Measurements from ENCODE around the gene BCAT1.
"Not testable (repeated sequence)": the region's sequence is repeated elsewhere in the genome, so short reads cannot be mapped to it uniquely, and the experiment has no call there.

BCAT1 gene

GRCh38 chr12:24896171-24896570 lies 52.7 kb downstream of the BCAT1 start:
- DNase-seq, result no peak

GRCh38 chr12:24895612-24896011 lies 53.3 kb downstream of the BCAT1 start:
- DNase-seq, result no peak

- DNase-seq, result no peak
These were observed 54.0 kb downstream of the BCAT1 start for GRCh38 chr12:24894879-24895278.

- DNase-seq, result no peak
These were observed 58.7 kb downstream of the BCAT1 start for GRCh38 chr12:24890048-24890803.

DNA sequence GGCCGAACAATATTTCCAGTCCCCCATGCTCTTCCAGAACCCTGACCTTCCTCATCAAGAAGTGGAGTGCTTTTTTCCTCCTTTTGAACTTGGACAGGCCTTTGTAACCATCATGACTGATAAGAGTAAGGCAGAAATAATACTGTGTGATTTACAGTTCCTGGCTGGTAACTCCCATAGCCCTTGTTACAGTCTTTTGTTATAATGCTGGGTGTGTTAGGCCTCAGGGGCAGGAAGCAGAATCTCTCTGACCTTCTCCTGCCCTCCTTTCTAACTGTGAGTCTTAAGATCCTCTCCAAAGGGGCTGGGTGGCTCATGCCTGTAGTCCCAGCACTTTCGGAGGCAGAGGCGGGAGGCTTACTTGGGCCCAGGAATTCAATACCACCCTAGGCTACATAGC lies 59.5 kb downstream of the BCAT1 start:
- DNase-seq, result no peak

DNA sequence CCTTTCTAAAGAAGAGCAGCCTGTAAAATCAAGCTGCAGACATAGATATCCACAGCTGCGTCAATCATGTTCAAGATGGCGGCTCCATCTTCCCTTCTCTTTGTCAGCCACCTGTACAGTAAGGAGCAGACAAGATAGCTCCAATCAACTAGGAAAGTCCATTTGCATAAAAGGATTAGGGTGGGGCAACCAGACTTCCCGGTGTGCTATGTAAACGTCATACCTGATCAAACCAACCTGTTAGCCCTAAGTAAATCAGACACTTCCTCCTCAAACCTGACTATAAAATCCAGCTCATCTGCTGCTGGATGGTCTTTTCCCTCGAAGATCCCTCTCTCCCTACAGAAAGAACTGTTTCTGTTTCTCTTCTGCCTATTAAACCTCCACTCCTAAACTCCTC lies 60.1 kb downstream of the BCAT1 start:
- no peak for DNase-seq

DNA sequence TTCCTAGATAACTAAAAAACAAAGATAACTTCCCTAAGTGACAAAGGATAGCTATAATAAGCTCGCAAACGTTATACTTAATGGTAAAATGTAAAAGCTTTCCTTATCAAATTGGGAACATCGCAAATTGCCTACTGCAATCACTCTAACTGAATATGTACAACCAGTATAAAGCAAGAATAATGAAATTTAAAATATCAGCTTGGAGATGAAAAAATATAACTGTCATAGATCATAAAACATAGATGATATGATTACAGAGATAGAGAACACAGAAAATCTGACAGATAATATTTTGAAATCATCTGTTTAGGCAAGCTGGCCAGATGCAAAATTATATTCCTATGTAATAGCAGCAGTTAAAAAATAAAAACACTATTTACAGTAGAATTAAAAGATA lies 64.0 kb downstream of the BCAT1 start:
- no peak for DNase-seq

GRCh38 chr12:24881724-24882371 lies 67.1 kb downstream of the BCAT1 start:
- DNase-seq, result no peak

DNA sequence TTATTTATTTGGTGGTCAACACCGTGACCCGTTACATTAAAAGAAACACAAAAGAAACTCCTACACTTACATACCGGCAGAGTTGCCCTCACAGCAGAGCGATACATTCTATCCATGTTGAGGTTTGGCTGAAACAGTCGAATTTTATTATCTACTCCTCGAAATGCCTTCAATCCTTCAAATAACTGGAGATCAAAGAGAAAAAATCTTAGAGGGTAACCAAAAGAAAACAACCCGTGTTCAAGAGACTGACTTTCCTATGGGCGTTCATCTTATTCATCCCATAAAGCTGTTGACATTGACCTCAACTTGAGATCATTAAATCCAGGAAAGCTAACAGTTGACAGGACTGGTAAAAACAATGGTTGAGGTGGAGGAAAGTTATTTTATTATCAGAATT lies 67.7 kb downstream of the BCAT1 start:
- no peak for DNase-seq

DNA sequence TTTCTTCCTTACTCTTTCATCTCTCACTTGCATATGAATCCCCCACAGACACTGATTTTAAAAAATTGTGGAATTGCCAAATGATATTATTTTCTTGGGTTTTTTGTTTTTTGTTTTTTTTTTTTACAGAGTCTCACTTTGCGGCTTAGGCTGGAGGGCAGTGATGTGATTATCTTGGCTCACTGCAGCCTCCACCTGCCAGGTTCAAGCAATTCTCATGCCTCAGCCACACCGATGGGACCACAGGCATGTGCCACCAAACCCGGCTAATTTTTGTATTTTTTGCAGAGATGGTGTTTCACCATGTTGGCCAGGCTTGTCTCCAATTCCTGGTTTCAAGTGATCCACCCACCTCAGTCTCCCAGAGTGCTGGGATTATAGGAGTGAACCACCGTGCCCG lies 68.2 kb downstream of the BCAT1 start:
- no peak for DNase-seq

GRCh38 chr12:24879644-24880043 lies 69.3 kb downstream of the BCAT1 start:
- no peak for DNase-seq

GRCh38 chr12:24875014-24875413 lies 73.9 kb downstream of the BCAT1 start:
- no peak for DNase-seq

- DNase-seq, result no peak
These were observed 76.7 kb downstream of the BCAT1 start for GRCh38 chr12:24872211-24872610.

DNA sequence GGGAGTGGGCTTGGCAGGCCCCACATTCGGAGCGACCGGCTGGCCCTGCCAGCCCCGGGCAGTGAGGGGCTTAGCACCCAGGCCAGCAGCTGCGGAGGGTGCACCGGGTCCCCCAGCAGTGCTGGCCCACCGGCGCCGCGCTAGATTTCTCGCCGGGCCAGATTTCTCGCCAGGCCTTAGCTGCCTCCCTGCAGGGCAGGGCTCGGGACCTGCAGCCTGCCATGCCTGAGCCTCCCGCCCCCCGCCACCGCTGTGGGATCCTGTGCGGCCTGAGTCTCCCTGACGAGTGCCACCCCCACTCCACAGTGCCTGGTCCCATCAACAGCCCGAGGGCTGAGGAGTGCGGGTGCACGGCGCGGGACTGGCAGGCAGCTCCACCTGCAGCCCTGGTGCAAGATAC lies 82.8 kb downstream of the BCAT1 start:
- not testable (repeated sequence) for DNase-seq

DNA sequence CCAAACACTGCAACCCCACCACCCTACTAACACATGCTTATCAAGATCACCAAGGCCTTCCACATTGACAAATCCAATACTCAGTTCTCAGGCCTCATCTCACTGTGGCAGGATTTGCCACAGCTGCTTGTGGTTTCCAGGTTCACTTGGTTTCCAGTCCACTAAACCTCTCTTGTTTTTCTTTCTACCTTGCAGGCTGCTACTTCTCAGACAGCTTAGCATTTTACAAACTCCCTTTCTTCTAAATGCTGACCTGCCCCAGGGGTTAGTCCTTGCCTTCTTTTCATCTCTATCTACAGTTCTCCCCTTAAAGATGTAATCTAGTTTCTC lies 84.1 kb downstream of the BCAT1 start:
- DNase-seq, result no peak

- no peak for DNase-seq
These were observed 86.9 kb downstream of the BCAT1 start for GRCh38 chr12:24861766-24862540.

DNA sequence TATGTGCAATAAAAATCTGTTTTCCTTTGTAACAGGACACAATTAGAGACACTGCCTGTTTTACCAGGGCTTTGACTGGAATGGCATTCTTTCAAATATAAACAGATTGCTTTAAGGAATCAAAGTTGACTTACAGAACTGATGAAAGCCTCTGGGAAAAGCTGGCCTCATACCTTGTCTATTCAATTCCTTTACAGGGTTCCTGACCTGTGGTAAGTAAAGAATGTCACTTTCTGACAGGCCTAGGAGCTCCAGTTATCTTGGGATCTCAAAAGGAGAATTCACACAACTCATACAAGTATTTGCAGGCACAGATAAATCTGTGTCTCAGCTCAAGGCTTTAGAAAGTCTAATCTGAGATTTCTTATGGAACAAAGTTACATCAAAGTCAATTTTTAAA lies 88.4 kb downstream of the BCAT1 start:
- no peak for DNase-seq

DNA sequence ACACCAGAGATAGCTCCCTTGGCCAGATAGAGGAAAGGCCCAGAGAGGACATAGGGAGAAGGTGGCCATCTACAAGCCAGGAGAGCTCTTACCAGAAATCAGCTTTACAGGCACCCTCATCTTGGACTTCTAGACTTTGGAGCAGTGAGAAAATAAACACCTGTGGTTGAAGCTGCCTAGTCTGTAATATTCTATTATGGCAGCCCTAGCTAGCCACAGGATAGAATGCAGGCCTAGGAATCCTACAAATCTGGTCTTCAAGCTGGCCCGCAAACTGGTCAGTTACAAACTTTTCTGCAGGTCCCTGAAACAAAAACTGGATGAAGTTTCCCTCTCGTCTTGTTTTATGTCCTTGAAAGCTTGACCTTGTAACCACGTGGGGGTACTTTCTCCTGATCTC lies 92.4 kb downstream of the BCAT1 start:
- no peak for DNase-seq

GRCh38 chr12:24854908-24855307 lies 94.0 kb downstream of the BCAT1 start:
- no peak for DNase-seq

- DNase-seq, result no peak
These were observed 94.9 kb downstream of the BCAT1 start for GRCh38 chr12:24854017-24854416.

GRCh38 chr12:24853588-24853987 lies 95.3 kb downstream of the BCAT1 start:
- no peak for DNase-seq

DNA sequence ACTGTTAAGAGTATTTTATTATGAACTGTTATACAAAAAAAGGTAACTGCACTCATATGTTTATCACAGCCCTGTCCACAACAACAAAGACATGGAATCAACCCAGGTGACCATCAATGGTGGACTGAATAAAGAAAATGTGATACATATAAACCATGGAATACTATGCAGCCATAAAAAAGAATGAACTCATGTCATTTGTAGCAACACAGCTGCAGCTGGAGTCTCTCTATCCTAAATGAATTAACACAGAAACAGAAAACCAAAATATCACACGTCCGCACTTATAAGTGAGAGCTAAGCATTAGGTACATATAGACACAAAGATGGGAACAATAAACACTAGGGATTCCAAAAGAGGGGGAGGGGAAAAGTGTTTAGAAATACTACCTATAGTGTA lies 95.8 kb downstream of the BCAT1 start:
- no peak for DNase-seq

DNA sequence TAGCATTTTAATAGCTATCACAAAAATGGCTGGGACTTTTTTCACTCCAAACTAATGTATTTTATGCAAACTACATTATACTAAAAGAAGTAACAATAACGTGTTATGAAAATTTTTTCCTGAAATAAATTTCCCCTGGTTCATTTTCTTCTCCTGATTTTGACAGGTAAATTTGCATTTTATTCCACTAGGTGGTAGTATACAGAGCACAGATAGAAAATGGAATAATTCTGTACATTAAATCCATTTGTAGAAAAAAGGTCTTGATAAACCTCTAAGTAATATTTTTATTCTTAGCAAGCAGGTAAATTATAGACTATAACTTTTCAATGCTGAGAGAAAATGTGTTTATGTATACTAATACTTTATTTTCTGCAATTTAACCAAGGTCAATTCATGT lies 96.5 kb downstream of the BCAT1 start:
- no peak for DNase-seq

- not testable (repeated sequence) for DNase-seq
These were observed 97.0 kb downstream of the BCAT1 start for GRCh38 chr12:24851883-24852282.

Data from activated CD4-positive, CD25-positive, alpha-beta regulatory T cell (primary cell).